HG03457 (cell line): ENCODE data around the gene NEDD9.

Experiments used
- ATAC-seq: cut with Tn5 transposase; IDR thresholded peaks from one replicate; pipeline ENCODE4 v1.9.1; 2021; ENCODE audit warnings: moderate number of reproducible peaks; ENCODE audit not compliant: unreplicated experiment

NEDD9 gene

DNA sequence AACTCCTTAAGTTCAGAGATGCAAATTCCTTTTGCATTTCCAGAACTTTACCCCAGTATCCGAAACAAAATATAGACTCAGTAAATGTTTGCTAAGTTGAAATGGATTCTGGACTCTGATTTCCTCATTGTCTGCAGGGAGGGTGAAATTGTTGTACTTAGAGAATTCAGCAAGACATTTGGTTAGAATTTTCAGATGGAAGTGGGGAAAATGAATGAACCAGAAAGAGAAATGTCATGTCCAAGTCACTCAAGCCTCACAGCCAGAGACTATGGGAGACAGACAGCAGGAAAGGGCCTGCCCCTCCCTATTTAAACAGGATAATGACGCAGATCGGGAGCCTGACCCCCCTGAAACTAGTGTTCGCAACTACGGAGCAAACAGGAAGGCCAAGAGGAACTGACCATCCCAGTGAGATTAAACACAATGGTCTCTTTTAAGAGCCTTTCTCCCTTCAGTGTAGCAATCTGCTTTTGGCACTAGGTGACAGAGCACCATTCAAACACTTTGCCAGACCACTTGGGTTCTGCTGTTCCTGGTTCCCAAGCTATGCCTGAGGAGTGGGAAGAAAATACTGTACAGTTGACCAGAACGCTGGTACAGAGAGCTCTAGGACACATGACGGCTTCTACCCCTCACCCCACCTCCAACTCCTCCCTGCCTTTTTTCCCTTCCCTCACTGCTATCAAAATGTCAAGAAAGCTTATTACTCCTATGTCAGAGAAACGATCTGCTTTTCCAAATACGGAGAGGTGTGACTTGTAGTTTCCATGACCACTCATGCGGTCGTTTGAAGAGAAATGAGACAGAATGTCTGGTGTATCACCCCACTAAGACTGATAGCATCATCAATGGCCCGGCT lies 13.7 kb downstream of the NEDD9 start:
- no peak for ATAC-seq

DNA sequence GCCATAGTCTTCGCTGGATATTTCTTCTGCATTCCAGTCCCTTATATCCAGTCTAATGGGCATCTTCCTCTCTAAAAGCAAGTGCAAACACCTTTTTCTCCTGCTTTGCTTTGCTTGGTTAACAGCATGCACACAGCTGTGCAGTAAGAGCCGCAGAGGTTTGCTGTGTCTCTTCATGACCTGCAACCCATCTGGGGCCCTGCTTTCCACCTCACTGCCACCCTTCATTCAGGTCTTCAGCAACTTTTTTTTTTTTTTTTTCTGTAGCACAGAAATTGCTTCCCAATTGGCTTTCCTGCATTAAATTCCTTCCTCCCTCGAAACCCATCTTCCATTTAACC lies 14.4 kb downstream of the NEDD9 start:
- no peak for ATAC-seq

DNA sequence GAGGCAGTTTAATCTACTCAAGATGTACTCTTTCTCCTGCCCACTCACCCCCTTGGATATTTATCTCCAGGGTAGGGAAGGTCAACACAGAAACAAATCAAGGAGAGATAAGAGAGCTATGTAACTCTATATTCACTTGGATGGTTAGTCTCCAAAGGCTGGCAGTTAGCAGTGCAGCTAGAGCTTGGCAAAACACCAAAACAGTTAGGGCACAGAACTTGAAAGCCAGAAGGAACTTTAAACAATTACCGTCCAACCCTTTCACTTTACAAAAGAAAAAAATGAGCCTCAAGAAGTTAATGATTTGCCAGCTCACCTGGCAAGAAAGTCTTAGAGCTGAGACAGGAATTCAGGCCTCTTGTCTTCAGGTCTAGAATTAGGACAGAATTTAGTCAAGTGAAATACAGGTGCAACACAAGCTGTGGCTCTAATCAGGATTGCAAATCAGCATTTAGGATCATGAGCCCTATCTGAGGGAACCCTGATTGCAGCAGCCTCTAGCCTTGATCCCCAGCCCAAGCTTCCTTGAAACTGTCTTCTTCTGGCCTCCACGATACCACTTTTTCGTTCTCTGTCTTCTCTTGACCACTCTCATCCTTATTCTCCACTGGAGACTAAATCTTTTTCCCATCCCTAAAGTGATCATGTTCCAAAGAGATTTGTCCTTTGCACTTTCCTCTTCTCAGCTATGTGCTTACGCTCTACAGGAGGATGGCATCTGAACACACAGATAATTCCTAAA lies 14.9 kb downstream of the NEDD9 start:
- ATAC-seq = no peak

DNA sequence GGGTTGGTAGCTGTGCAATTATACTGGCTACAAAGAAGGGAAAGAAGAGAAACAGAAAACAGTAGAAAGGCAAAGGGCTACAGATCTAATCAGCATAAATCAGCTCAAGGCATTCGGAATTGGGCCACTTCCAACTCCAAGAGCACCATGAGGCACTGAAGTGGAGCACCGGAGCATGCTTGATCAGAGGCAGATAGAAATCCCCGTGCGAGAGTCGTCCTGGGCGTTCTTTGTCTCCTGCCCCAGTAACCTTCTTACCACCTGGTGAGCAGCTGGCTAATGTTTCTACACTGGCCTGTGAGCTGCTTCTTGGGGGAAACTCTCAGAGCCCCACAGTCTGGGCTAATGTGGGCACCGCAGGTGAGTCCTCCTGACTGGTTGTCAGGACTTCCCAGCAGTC lies 16.7 kb downstream of the NEDD9 start:
- no peak for ATAC-seq

DNA sequence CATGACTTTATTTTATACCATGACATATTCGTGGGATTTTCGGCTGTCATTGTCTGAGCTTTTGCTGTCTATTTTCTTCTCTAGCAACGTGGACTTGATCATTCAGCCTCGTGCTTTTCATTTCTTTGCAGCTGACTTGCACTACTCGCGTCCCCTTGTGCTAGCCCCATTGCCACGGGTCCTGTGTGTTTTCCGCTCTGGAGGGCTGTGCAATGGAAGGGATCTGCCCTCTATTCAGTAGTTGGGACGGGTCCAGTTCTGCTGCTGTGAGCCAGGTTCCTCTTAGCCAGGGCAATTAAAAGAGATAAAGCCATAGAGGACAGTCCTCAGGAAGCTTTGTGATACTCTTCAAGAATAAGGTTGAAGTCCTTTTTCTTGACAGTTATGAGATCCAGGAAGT lies 17.6 kb downstream of the NEDD9 start:
- no peak for ATAC-seq

DNA sequence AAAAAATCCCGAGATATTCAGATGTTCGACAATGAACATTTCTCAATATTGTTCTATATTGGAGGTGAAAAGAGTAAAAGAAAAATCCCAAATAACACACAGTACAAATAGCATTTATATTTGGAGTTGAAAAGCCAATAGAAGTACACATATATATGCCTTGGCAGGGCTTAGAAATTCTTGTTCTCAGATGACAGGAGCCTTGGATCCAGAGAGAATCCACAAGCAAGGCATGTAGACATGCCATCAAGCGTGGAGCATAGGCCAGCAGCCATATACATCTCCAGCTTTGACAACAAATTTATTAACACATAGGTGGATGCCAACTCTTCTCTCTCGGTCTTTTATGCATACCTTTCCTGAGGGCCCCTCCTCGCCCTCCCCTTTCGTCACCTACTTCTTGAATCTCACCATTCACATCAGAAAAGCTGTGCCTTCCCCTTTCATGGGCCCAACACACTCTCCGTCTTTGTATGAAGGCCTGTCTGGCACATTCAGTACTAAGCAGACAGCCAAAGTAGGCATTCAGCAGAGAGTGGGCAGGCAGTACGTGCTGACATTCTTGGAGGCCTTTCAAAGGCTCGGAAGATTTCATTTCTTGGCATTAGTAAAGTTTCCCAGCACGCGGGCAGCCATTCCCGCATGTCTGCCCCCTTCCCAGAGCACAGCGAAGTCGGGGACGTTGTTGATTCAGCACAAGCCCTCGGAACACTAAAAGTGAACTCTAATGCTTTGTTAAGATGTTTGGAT lies 18.2 kb downstream of the NEDD9 start:
- no peak for ATAC-seq

DNA sequence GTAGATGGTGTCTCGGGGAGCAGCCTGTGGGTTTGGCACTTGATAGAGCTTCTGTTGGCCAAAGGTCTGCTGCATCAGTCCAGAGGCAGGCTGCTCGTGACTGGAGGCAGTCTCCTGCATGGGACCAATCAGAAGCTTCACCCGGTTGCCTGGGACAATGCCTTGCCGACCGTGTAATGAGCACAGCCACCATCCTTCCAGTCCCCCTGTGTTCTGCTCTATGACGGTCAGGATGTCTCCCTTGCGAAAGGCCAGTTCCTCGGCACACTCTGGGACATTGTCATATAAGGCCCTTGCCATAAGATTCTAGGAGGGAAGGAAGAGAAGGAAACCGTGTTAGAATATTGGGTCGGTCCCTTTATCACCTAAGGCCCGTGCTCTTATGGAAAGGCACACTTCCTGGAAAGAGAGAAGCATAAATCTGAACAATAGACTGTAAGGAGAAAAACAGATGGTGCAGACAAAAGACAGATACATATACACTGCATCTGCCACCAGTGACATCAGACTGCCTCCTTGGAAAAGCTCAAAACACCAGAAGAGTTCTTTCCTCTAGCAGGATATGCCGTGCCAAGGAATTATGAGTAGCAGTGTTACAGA lies 18.9 kb downstream of the NEDD9 start:
- no peak for ATAC-seq

DNA sequence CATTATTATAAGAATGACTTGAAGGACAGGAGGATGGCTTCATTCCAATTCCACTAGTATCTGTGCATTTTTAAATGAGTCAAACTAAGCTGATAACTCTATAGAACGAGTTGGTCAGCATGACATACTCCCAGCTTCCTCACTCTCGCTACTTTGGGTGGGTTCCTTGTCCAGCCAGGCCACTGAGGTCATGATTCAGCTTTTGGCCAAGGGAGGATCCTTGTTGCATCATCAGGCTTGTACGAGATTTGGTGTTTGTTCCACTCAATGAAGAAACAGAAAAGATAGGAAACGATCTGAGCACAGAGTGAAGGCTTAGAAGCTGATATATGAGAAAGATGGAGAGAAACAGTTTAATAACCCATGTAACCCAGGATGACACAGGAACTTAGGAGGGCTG lies 19.8 kb downstream of the NEDD9 start:
- ATAC-seq = no peak

DNA sequence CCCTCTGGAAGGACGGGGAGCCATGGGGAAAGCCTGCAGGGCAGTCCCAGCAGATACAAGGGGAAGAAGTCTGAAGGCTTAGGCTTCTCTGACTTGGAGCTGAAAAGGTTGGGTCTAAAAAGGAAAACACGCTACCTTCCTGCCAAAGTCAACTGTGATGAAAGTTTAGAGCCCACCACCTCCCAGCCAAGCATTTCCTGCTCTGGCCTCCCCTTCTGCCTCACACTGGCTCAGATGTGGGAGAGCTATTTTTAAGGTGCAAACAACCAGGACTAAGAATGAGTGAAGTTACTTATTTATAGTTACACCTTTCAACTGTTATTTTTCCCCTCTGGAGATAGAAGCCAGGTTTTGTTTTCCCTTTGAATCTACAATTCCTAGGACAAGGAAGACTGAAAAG lies 21.2 kb downstream of the NEDD9 start:
- no peak for ATAC-seq

DNA sequence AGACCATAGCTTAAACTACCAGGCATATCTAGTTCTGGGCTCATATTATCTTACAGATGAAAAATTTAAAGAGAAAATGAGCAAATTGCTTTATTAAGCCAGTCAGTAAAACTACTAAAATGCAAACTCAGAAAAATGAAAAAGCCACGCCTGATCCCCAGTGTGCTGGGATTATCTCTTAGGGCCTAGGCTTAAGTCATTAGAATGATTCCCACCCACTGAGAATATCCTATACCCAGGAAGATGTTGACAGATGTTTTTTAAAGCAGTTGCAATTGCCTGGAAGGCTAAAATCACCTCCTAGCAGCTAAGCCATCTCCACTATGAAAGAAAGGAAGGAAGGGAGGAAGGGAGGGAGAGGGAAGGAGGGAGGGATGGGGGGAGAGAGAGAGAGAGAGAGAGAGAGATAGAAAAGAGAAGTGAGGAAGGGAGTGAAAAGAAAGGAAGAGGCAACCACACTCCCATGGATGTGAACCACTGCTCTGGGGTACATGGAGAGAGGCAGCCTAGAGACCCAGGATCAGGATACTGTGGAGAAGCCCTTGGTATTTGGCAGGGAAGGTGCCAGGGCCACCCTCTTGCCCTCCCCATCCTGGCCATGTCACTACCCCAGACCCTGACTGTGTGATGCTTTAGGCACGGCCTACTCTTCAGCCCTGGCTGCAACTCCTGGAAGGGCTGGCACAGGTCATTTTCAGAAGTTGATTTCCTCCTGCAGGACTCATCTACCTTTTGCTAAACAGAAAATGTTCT lies 21.9 kb downstream of the NEDD9 start:
- ATAC-seq = no peak

DNA sequence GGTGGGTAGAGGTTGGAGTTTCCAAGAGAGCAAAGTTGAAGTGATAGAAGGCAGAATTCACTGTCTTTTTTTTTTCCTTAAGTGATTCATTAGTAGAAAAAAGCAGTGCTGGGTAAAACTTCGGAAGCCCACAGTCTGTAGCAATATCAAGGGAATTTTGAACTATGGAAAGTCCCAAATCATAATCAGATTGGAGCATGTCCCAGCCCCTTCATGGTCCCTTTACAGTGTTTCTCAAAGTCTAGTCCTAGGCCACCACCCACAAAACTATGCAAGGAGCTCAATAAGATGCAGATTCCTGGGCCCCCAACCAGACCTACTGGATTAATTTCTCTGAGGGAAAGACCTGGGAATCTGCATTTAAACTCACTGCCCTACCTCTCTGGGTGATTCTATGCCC lies 22.6 kb downstream of the NEDD9 start:
- ATAC-seq = no peak

DNA sequence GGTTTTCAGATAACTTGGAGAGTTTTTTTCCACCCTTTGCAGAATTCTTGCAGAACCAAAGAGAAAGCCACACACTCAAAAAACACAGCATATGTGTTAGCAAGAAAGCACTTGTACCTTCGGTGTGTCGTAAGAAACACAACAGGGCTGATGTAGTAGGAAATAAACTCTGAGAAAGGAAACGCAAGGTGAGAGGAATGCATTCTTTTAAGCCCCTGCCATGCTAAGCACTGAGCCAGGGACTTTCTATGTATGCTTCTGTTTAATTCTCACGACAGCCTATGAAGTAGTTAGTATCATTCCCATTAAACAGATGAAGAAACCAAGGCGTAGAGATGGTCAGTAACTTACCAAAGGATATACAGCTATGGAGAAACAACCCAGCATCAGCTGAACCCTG lies 23.1 kb downstream of the NEDD9 start:
- ATAC-seq = no peak

DNA sequence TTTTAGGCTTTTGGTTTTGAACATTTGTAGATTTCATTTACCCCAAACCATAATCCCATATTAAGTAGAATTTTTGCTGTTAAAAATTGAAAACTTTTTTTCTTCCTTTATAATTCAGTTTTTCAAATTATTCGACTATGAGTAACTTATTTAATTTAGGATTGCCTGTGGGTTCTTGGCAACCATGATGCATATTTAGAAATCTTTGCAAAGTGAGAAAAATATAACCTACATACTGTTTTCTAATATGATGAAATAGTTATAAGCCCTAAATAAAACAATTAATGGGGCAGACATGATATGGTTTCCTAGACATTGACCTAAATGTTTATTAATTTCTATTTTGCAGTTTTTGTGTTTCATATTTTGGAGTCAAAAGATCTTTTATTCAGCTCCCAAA lies 23.6 kb downstream of the NEDD9 start:
- ATAC-seq = no peak

DNA sequence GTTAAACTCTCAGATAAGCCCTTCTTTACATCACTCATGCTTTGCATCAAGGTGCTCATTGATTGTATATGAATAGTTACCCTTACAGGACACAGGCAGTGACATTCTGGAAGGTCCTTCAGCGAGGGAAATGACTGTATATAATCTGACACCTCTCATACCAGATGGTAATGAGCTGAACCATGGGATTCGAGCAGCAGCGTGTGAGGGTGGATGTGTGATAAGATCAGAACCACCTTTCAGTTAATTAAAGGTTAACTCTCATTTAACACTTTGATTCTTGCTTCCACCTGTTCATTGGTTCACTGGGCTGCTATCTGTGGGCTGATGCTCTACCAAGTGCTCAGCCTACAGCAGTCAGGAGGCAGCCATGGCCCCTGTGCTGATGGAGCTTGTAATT lies 24.2 kb downstream of the NEDD9 start:
- no peak for ATAC-seq

DNA sequence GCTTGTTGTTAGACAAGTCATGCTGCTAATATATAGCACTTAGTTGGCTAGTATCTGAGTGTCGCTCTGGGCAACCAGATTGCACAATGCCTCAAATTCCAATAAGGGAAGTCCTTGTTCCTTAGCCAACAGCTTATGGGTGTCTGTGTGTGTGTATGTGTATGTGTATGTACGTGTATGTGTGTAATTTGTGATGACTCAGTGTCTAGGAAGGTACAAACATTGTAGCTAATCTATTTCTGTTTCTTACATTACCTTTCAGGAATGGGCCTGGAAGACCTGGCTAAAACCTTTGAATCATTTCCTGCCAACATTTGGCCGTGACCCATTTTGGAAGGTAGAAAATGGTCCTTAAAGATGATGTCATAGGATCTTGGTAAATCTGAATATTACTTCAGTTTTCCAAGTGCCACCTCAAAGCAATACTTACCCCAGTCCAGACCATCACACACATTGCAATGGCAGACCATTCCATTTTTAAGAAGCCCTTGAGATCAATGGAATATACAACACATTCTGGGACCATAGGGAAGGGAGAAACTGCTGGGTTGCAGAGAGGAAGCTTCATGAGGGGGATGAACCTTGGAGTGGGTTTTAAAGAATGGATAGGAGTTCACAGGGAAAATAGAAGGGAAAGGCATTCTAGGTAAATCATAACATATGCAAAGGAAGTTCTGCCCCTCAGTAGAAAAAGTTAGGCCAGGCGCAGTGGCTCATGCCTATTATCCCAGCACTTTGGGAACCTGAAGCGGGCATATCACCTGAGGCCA lies 25.1 kb downstream of the NEDD9 start:
- ATAC-seq = no peak

DNA sequence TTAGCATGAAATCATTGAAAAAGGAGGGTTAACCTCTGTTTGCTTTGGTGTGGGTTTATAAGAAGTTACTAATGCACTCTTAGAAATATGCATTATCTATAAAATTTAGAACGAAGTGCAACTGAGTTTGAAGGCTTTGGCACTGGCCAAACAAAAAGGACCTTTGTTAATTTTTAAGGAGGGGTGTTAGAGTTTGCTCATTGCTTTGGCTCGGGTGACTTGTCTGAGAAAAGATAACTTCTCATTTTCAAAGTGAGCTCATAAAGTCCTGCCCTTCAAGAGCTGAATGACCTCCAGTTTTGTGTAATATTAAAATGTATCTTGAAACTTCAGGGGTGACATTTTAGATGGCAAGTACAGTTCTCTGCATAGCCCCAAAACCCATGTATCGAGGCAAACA lies 25.9 kb downstream of the NEDD9 start:
- no peak for ATAC-seq

DNA sequence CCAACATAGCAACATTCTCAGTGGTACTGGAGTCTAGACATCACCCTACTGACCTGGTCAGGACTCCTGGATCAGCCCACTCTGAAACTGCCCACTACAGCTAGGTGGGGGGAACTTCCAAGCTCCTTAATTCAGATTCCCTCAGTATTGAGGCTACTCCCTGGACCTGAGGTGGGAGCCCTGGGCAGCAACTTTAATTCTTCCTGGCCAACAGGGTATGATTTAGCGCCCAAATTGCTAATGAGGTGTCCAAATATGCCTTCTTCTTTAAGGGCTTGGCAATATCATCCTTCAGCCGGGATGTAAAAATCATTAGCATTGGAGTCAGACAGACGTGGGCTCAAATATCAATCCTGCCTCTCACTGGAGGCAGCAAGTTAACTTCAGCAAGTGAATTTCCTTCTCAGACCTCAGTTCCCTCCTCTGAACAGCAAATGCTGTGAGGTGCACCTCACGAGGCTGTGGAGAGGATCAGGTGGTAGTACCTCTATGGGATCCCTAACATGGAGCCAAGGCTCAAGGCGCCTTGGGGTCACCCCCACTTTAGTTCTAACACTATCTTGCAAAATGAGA lies 27.6 kb downstream of the NEDD9 start:
- no peak for ATAC-seq

DNA sequence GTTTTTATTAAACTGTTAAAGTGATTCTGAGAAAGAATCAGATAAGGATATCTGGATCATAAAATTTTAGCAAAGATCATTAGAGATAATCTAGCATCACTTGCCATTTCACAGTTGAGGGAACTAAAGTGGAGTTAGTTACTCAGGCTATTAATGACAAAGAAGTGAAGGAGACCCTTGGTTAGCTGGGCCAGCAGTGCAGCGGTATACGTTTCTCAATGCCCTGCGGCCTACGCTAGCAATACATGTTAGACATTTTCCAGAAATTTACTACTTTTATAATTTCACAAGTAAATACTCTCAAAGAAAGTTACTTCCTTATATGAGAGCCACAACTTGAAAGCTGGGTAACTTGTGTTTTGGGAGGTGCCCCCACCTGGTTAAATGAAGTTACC lies 28.5 kb downstream of the NEDD9 start:
- no peak for ATAC-seq

DNA sequence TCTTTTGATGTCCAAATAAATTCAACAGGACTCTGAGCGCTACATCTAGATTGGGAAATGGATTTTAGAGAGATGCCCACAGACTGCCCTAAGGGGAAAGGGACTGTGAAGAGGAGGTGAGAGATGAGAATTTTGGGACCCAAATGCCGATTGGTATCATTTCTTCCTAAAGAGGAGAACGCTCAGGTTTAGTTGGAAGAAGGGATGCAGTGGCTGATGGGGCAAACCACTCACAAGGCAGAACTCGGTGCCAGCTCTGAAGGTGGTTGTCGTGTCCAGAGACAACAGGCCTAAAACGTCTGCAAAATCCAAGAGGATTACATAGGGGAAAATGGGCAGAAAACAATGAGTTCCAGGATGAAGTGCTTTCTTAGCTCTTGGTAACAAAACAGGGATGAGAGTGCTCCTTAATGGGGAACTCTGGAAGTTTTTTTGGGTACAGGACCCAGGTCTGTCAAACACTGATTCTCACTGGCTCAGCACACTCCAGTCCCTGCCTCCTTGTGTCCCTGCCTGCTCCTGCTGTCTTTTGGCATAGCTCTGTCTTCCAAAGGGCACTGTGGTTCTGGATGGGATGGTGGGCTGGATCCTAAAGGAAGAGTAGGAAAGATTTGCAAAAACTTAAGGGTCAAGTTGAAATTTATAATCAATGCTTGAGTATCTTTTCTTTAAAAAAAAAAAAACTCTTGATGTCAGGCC lies 29.0 kb downstream of the NEDD9 start:
- no peak for ATAC-seq
